Calu3 (cell line): Measurements from ENCODE around the gene DLG2. TPM values are rescaled to one million over a fixed set of nuclear protein-coding genes. Genes with fewer than 3 reads are reported as not detected.

Experiments
- BruUV-seq: library from RNA; stranded (reverse); fragments of 400-500 nt; replicated peaks from 2 replicates; lab custom pipeline; 2021; lab: Mats Ljungman, UMichigan
- CTCF ChIA-PET: fragments of 300-600 bp; sonication (Branson Sonifier 250); formaldehyde crosslinking; loops from one replicate; lab custom pipeline; 2022; ENCODE audit warnings: antibody characterized with exemption; lab: Charles Lee
- DNase-seq: peaks from one replicate; pipeline ENCODE4 v3.0.0; 2022
- H3K27ac Mint-ChIP-seq: one replicate; pipeline ENCODE4 v1.8.0; 2022; ENCODE audit warnings: mixed read lengths; ENCODE audit not compliant: unreplicated experiment
- H3K27me3 Mint-ChIP-seq: one replicate; pipeline ENCODE4 v1.8.0; 2022; ENCODE audit warnings: mixed read lengths; ENCODE audit not compliant: unreplicated experiment
- H3K36me3 Mint-ChIP-seq: one replicate; pipeline ENCODE4 v1.8.0; 2022; ENCODE audit warnings: mild to moderate bottlenecking, moderate library complexity, mixed read lengths; ENCODE audit not compliant: insufficient read depth, unreplicated experiment
- H3K4me1 Mint-ChIP-seq: one replicate; pipeline ENCODE4 v1.8.0; 2022; ENCODE audit warnings: mild to moderate bottlenecking, low read depth, mixed read lengths; ENCODE audit not compliant: unreplicated experiment
- H3K4me3 Mint-ChIP-seq: one replicate; pipeline ENCODE4 v1.8.0; 2022; ENCODE audit warnings: mild to moderate bottlenecking, low read depth, moderate library complexity, mixed read lengths; ENCODE audit not compliant: unreplicated experiment
- H3K9me3 Mint-ChIP-seq: one replicate; pipeline ENCODE4 v1.8.0; 2022; ENCODE audit warnings: low read depth, mixed read lengths; ENCODE audit not compliant: unreplicated experiment
- intact Hi-C: fragments of 100-400 bp; cut with micrococcal nuclease; formaldehyde crosslinking; loops from one replicate; pipeline ENCODE4 v1.10.0; 2022; ENCODE audit not compliant: unreplicated experiment
- total RNA-seq: library from RNA; stranded (reverse); gene quantifications from 2 replicates; pipeline ENCODE4 v1.2.3, GENCODE V29; 2022
- TF ChIP-seq, protein P1 (sequence below): fragments of 200-600 bp; IDR thresholded peaks from one replicate; pipeline ENCODE4 v1.8.0; 2022; ENCODE audit warnings: antibody characterized with exemption; ENCODE audit not compliant: unreplicated experiment

Gene DLG2
- total RNA-seq, 1 experiment from 2014 or later: 0.71 TPM

GRCh38 chr11:85105868-85106267 lies 521.3 kb downstream of the DLG2 start:
- Mint-ChIP-seq H3K27ac (no peak overlapping the region), H3K27me3 (no peaks in the 10 kb centered on the region), H3K4me1 (no peaks in the 10 kb centered on the region), H3K9me3 (no peaks in the 10 kb centered on the region), H3K36me3 (no peaks in the 10 kb centered on the region), H3K4me3 (no peak overlapping the region)
- intact Hi-C loops: no loop called here
- no peak for DNase-seq
- CTCF ChIA-PET: no interaction called here
- BruUV-seq: no TSS peak
- TF ChIP-seq, protein P1, sequence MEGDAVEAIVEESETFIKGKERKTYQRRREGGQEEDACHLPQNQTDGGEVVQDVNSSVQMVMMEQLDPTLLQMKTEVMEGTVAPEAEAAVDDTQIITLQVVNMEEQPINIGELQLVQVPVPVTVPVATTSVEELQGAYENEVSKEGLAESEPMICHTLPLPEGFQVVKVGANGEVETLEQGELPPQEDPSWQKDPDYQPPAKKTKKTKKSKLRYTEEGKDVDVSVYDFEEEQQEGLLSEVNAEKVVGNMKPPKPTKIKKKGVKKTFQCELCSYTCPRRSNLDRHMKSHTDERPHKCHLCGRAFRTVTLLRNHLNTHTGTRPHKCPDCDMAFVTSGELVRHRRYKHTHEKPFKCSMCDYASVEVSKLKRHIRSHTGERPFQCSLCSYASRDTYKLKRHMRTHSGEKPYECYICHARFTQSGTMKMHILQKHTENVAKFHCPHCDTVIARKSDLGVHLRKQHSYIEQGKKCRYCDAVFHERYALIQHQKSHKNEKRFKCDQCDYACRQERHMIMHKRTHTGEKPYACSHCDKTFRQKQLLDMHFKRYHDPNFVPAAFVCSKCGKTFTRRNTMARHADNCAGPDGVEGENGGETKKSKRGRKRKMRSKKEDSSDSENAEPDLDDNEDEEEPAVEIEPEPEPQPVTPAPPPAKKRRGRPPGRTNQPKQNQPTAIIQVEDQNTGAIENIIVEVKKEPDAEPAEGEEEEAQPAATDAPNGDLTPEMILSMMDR: no peak

- TF ChIP-seq, protein P1: no peak
- BruUV-seq: no TSS peak
- no peaks in the 10 kb centered on the region for H3K36me3 Mint-ChIP-seq
- CTCF ChIA-PET: no interaction called here
- no peak overlapping the region for H3K27ac Mint-ChIP-seq
- no peak for DNase-seq
- intact Hi-C loops: no loop called here
- H3K27me3 Mint-ChIP-seq: no peaks in the 10 kb centered on the region
- no peak overlapping the region for H3K4me3 Mint-ChIP-seq
- peaks cover 15% of the 10 kb centered on the region for H3K4me1 Mint-ChIP-seq
- peaks cover 3% of the 10 kb centered on the region for H3K9me3 Mint-ChIP-seq
These were observed 527.6 kb downstream of the DLG2 start for GRCh38 chr11:85099522-85099921.

GRCh38 chr11:85098996-85099395 lies 528.1 kb downstream of the DLG2 start:
- intact Hi-C loops: no loop called here

DNA sequence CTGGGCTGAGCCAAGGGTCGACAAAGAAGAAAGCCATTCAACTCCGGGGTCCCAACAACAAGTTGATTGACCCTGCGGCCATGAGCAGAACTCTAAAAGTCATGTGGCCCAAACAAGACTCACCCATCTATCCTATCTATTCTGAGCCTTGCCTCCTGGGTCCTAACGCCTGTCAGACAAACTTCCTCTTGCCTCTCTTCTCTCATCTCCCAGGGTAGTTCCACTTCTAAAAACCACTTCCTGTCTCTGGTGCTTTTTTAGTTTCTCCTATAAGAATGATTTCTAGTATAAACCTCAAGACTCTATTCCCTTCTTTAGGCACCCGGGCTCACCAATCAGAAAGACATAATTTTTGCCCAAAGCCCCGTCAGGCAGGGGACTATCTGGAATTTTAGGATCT lies 530.2 kb downstream of the DLG2 start:
- Mint-ChIP-seq H3K4me1 (peaks cover 16% of the 10 kb centered on the region), H3K9me3 (peaks cover 5% of the 10 kb centered on the region), H3K27ac (no peak overlapping the region), H3K27me3 (no peaks in the 10 kb centered on the region), H3K36me3 (no peaks in the 10 kb centered on the region), H3K4me3 (no peak overlapping the region)
- CTCF ChIA-PET: no interaction called here
- DNase-seq: no peak
- intact Hi-C loops: no loop called here
- TF ChIP-seq, protein P1: no peak
- no TSS peak for BruUV-seq

More at GRCh38 chr11:85098996-85099395, 528.1 kb downstream of the DLG2 start:
- TF ChIP-seq, protein P1: no peak
- CTCF ChIA-PET: no interaction called here
- DNase-seq: no peak
- no TSS peak for BruUV-seq
- Mint-ChIP-seq H3K4me1 (peaks cover 16% of the 10 kb centered on the region), H3K27ac (no peak overlapping the region), H3K36me3 (no peaks in the 10 kb centered on the region), H3K9me3 (peaks cover 3% of the 10 kb centered on the region), H3K4me3 (no peak overlapping the region), H3K27me3 (no peaks in the 10 kb centered on the region)
